SU-DHL-6 (cell line): ENCODE data around the gene CDH11.

Experiments used
- EZH2phosphoT487 ChIP-seq: fragments of 200-600 bp; sonication (generic), shearing (Covaris generic); conservative IDR thresholded peaks from 2 replicates; pipeline ENCODE4 v1.6.1; 2018; ENCODE audit warnings: mild to moderate bottlenecking, antibody characterized with exemption, low read length, moderate library complexity, mixed read lengths
- TF ChIP-seq, protein P1 (sequence below): fragments of 200-600 bp; sonication (generic); IDR thresholded peaks from one replicate; pipeline ENCODE4 v1.5.1; 2017; ENCODE audit warnings: antibody characterized with exemption, mild to moderate bottlenecking, low read length, moderate library complexity; ENCODE audit not compliant: insufficient read depth, poor library complexity, severe bottlenecking

DNA sequence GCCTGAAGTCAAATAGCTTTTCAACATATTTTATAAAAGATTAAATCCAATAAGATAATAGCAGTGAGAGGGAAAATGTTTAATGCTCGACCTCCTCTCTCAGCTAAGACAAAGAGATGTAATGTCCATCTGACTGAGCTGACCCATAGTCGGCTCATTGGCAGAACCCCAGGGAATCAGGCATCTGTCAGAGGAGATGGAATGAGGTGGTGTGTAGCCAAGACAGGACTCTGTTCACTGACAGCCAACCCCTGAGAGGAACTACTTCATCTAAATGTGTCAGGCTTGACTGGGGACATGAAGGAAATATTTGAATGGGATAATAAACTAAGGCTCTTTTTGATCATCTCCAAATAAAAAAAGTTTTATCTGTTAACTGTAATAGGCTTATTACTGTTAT is 188.0 kb downstream of the CDH11 start:
- TF ChIP-seq, protein P1, sequence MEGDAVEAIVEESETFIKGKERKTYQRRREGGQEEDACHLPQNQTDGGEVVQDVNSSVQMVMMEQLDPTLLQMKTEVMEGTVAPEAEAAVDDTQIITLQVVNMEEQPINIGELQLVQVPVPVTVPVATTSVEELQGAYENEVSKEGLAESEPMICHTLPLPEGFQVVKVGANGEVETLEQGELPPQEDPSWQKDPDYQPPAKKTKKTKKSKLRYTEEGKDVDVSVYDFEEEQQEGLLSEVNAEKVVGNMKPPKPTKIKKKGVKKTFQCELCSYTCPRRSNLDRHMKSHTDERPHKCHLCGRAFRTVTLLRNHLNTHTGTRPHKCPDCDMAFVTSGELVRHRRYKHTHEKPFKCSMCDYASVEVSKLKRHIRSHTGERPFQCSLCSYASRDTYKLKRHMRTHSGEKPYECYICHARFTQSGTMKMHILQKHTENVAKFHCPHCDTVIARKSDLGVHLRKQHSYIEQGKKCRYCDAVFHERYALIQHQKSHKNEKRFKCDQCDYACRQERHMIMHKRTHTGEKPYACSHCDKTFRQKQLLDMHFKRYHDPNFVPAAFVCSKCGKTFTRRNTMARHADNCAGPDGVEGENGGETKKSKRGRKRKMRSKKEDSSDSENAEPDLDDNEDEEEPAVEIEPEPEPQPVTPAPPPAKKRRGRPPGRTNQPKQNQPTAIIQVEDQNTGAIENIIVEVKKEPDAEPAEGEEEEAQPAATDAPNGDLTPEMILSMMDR, result no peak
- no peak for TF ChIP-seq EZH2phosphoT487
